Neuron (in vitro differentiated cells): Measurements from ENCODE around the gene RNF125.
A peak's percentile ranks its signal among the peaks of the same experiment; 100 is the strongest.
"Not testable (repeated sequence)": the region's sequence is repeated elsewhere in the genome, so short reads cannot be mapped to it uniquely, and the experiment has no call there.

ENCODE experiments used
- H2AFZ ChIP-seq: one replicate; pipeline ENCODE4 v1.6.1; 2013; ENCODE audit warnings: low read depth, mild to moderate bottlenecking, inconsistent platforms, low read length, moderate library complexity
- H3K27me3 ChIP-seq: one replicate; pipeline ENCODE4 v1.6.1; 2013; ENCODE audit warnings: low read length; ENCODE audit not compliant: insufficient read depth
- H3K36me3 ChIP-seq: one replicate; pipeline ENCODE4 v1.6.1; 2013; ENCODE audit warnings: low read length; ENCODE audit not compliant: insufficient read depth
- H3K4me1 ChIP-seq: one replicate; pipeline ENCODE4 v1.6.1; 2013; ENCODE audit warnings: low read length; ENCODE audit not compliant: insufficient read depth
- H3K4me3 ChIP-seq: 2 replicates; pipeline ENCODE4 v1.5.1; 2013; ENCODE audit warnings: mild to moderate bottlenecking, low read length, moderate library complexity
- H3K9me3 ChIP-seq: one replicate; pipeline ENCODE4 v1.6.1; 2013; ENCODE audit warnings: low read length

The RNF125 gene

DNA sequence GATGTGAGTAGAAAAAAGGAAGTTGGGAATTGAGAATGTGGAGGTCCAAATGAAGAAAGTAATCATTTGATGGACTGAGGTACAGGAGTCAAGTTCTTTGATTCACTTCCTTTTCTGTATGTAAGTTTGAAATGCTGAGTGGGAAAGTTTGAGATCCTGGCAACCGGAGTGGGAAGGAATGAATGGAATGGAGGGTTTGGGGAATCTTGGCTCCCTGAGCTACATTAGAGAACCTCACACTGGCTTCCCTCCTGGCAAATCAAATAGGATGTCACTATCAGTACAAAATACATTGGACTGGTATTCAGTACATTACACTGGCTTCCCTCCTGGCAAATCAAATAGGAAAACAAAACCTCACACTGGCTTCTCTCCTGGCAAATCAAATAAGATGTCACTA lies 63.3 kb downstream of the RNF125 start:
- H3K36me3 ChIP-seq: no peaks in the 10 kb centered on the region
- H3K27me3 ChIP-seq: no peaks in the 10 kb centered on the region
- H2AFZ ChIP-seq: no peak overlapping the region
- H3K4me1 ChIP-seq: peaks cover 2% of the 10 kb centered on the region
- H3K4me3 ChIP-seq: no peak overlapping the region
- H3K9me3 ChIP-seq: no peaks in the 10 kb centered on the region

DNA sequence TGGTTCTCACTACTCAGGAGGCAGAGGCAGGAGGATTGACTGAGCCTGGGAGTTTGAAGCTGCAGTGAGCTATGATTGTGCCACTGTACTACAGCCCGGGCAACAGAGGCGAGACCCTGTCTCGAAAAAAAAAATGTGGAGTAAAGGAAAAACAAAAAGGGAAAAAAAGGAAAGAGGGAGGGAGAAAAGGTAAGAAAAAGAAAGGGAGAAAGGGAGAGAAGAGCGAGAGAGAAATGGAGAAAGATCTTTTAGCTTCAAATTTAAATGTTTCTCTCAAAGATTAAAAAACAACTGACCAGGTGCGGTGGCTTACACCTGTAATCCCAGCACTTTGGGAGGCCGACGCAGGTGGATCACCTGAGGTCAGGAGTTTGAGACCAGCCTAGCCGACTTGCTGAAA lies 65.2 kb downstream of the RNF125 start:
- no peak overlapping the region for H3K4me3 ChIP-seq
- H3K4me1 ChIP-seq: peaks cover 2% of the 10 kb centered on the region
- H2AFZ ChIP-seq: no peak overlapping the region
- no peaks in the 10 kb centered on the region for H3K36me3 ChIP-seq
- no peaks in the 10 kb centered on the region for H3K9me3 ChIP-seq
- H3K27me3 ChIP-seq: no peaks in the 10 kb centered on the region

DNA sequence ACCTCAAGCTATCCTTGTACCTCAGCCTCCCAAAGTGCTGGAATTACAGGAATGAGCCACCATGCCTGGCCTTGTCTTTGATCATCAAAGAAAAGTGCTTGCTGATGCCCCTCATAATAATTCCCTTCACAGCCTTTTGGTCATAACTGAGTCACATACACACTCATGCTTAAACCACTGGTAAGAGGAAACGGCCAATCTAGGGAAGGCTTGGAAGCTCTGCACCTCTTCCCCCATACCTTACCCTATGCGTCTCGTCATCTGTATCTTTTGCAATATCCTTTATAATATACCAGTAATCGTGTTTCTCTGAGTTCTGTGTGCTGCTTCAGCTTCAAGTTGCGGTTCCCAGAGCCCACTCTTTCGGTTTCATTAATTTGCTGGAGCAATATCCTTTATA lies 68.3 kb downstream of the RNF125 start:
- H3K4me1 ChIP-seq: peaks cover 2% of the 10 kb centered on the region
- no peaks in the 10 kb centered on the region for H3K36me3 ChIP-seq
- no peak overlapping the region for H3K4me3 ChIP-seq
- no peak overlapping the region for H2AFZ ChIP-seq
- no peaks in the 10 kb centered on the region for H3K27me3 ChIP-seq
- no peaks in the 10 kb centered on the region for H3K9me3 ChIP-seq

DNA sequence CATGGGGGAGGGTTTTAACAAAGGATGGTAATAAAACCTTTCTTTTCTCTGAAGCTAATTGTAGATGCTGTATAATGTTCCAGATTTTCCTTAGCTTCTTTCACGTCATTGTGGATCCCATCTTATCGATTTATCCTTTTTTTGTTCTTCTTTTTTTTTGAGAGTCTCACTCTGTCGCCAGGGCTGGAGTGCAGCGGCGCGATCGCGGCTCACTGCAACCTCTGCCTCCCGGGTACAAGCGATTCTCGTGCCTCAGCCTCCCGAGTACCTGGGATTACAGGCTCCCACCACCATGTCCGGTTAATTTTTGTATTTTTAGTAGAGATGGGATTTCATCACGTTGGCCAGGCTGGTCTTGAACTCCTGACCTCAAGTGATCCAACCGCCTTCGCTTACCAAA lies 72.2 kb downstream of the RNF125 start:
- Histone ChIP-seq H3K36me3 (peaks cover 17% of the 10 kb centered on the region), H3K4me1 (peaks cover 18% of the 10 kb centered on the region)
- H3K27me3 ChIP-seq, H3K9me3 ChIP-seq, H3K4me3 ChIP-seq, H2AFZ ChIP-seq: not testable (repeated sequence)

DNA sequence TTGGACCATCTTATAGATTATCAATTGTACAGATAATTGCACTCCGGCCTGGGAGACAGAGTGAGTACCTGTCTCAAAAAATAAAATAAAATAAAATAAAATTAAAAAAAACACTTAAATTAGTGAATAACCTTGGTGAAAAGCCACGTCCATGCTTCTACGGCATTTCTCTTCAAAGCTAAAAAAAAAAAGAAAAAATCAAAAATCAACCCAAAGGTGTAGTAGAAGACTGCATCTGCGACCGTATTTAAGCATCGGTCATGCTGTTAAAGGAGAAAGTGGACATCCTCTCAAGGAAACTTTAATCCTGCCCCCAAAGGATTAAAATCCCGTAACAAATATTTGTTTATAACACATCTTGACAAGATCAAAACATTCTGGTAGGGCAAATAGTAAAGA lies 72.7 kb downstream of the RNF125 start:
- H2AFZ ChIP-seq: peak overlapping the region; percentile 93
- peaks cover 18% of the 10 kb centered on the region for H3K4me1 ChIP-seq
- H3K36me3 ChIP-seq: peaks cover 18% of the 10 kb centered on the region
- peak overlapping the region; percentile 94 for H3K4me3 ChIP-seq
- no peaks in the 10 kb centered on the region for H3K9me3 ChIP-seq
- H3K27me3 ChIP-seq: no peaks in the 10 kb centered on the region

DNA sequence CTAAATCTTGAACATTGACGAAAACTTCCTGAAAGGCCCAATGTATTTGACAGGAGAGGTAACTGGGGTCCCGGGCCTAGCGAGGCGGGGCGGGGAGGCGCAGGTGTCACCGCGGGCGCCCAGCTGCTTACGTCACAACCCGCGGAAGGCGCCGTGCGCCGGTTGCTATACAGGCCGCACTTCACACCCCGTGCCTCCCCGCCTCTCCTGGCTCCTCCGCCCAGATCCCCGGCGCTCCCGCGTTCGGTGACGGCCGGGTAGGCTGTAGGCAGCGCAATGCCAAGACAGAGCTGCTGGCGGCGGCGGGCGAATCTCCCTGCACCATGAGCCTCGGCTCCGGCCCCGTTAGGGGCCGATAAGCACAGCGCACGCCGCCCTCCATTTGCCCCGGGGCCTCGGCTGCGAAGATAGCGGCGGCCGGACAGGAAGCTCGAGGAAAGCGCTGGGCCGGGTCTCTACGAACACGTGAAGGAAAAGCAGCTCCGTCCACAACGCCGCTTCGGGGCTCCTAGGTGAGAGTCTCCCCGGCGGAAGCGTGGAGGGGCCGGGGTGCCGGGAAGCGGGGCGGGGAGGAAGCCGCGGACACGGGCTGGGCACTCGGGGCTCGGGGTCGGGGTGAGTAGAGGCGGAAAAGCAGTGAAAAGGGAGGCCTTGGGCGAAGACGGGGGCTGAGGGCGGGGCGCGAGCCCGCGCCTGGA lies 73.2 kb downstream of the RNF125 start, which contains the start of gene RNF138:
Gene RNF138 (plus strand): TSS at position 151 of the 698 bp plus-strand sequence. CDS start 903 bp downstream, outside the sequence.
- Histone ChIP-seq H3K27me3 (no peaks in the 10 kb centered on the region), H3K4me1 (peaks cover 18% of the 10 kb centered on the region), H2AFZ (peak within 1 kb of the TSS; percentile 93), H3K9me3 (no peaks in the 10 kb centered on the region), H3K4me3 (peak within 1 kb of the TSS; percentile 94), H3K36me3 (peaks cover 23% of the 10 kb centered on the region)

DNA sequence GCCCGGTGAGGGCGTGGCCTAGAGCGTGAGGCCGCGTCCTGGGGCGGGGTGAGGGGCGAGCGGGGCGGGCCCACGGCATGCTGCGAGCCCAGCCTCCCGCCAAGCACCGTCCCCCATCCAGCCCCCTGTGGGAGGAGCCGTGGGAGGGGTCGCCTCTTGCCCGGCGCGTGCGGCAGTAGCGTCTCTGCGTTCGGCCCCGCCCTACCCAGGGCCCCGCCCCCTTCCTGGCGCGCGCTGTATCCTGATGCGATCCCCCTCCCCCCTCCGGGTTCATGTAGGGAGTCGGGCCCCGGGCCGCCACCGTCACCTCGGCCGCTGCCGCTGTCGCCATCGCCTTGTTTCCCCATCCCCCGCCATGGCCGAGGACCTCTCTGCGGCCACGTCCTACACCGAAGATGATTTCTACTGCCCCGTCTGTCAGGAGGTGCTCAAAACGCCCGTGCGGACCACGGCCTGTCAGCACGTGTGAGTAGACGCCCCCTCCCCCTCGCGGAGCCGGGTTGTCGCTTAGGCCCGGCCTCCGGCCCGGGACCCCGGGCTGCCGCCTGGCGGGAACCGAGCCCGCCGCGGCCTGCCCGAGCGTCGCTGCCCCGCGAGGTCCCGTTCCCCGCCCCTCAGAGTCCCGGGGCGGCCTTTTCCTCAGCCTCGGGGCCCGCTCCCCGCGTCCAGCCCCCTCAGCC lies 73.9 kb downstream of the RNF125 start:
- Histone ChIP-seq H3K27me3 (no peaks in the 10 kb centered on the region), H3K36me3 (peaks cover 25% of the 10 kb centered on the region), H3K4me3 (peak overlapping the region; percentile 94), H2AFZ (peak overlapping the region; percentile 93), H3K4me1 (peaks cover 18% of the 10 kb centered on the region), H3K9me3 (no peaks in the 10 kb centered on the region)

DNA sequence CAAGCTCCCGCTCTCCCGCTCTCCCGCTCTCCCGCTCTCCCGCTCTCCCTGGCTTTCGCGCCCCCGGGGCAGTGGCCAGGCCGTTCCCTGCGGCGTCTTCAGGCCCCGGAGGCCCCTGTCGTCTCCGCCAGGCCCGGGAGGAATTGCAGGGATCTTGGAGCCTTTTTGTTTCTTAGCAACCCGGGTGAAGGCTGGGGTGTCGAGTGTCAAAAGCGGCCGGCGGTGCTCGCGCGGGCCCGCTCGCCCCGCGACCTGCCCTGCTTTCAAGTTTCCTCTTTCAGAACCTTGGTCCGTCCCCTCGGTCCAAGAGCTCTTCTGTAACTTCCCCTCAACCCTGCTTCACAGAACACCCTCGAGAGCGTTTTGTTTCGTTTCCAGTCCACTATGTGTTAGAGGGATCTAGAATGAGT lies 74.5 kb downstream of the RNF125 start:
- Histone ChIP-seq H2AFZ (peak overlapping the region; percentile 84), H3K4me3 (peak overlapping the region; percentile 94), H3K4me1 (peaks cover 18% of the 10 kb centered on the region), H3K36me3 (peaks cover 25% of the 10 kb centered on the region), H3K9me3 (no peaks in the 10 kb centered on the region), H3K27me3 (no peaks in the 10 kb centered on the region)

DNA sequence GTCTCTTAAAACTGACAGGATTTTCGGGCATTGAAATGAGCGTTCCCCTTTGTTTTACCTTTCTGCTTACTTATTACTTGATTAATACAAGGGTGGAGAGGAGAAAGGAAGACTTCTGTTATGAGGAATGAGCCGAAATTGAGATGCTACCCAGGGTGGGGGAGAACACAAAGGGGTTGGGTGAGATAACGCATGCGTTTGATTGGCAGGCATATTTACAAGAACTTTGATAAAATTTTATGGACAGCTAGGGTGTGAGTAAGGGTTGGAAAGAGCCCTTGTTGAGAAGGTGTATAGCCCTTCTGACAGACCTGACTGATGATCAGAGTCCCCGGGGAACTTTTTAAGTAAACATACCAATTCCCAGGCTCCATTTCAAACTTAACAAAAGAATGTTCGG lies 74.9 kb downstream of the RNF125 start:
- H3K4me3 ChIP-seq: peak overlapping the region; percentile 94
- H3K4me1 ChIP-seq: peaks cover 18% of the 10 kb centered on the region
- H3K27me3 ChIP-seq: no peaks in the 10 kb centered on the region
- H2AFZ ChIP-seq: peak overlapping the region; percentile 84
- H3K9me3 ChIP-seq: no peaks in the 10 kb centered on the region
- H3K36me3 ChIP-seq: peaks cover 25% of the 10 kb centered on the region

DNA sequence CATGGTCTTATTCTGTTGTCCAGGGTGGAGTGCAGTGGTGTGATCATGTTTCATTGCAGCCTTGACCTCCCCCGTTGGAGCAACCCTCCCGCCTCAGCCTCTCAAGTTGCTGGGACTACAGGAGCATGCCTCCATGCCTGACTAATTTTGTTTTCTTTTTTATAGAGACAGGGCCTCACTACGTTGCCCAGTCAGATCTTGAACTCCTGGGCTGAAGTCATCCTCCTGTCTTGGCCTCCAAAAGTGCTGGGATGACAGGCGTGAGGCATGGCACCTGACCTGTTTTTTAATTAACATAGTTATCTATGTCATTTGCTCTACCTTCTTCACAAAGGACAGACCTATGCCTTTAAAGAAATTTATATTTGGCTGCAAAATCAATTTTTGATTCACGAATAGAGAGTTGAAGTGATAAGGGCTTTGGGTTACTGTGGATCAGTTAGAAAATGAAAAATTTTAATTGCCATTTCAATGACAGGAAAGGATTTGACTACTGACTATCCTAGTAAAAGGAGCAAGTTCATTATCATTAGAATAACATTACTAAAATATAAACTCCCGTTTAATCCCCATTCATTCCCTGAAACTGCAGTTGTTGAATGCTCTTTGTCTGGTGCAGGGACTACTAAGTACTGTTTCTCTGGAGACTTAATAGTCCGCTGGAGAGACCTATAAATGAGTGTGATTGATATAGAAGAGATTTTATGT lies 76.7 kb downstream of the RNF125 start:
- H3K4me1 ChIP-seq: peaks cover 18% of the 10 kb centered on the region

DNA sequence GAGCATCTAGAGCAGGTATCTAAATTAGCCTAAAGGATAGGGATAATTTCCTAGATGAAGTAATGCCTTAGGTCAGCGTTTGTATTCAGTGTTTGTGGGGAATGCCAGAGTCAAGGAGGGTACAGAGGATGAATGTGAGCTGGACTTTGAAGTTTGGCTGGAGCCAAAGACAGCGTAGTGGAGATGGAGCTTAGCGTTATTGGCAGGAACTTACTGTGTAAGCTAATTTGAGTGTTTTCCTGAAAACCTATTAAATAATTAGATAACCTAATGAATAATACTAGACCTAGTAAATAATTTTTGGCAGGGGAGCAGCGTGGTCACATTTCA lies 77.2 kb downstream of the RNF125 start:
- peaks cover 33% of the 10 kb centered on the region for H3K36me3 ChIP-seq

More for the DNA sequence above, 76.7 kb downstream of the RNF125 start:
- Histone ChIP-seq H3K4me3 (no peak overlapping the region), H3K27me3 (no peaks in the 10 kb centered on the region), H3K9me3 (no peaks in the 10 kb centered on the region), H3K36me3 (peaks cover 33% of the 10 kb centered on the region), H2AFZ (no peak overlapping the region)

DNA sequence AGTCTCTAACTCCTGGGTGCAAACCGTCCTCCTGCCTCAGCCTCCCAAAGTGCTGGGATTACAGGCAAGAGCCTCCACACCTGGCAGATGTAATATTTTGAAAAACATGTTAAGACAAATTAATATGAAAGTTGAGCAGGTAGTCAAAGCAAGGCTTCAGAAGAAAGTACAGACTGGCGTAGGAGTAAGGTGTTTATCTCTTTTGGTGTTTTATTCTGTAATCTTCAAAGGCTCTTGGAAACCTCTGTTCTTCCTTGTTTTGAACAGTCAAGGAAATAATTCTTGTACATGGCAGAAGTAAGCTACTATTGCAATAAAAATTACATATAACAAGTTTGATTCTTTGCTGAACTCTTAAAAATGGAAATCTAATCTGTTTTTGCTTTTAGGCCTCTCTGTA lies 78.3 kb downstream of the RNF125 start:
- Histone ChIP-seq H2AFZ (no peak overlapping the region), H3K9me3 (peaks cover 4% of the 10 kb centered on the region), H3K4me1 (peaks cover 18% of the 10 kb centered on the region), H3K27me3 (no peaks in the 10 kb centered on the region), H3K4me3 (no peak overlapping the region), H3K36me3 (peaks cover 35% of the 10 kb centered on the region)

More for the DNA sequence above, 77.2 kb downstream of the RNF125 start:
- H3K9me3 ChIP-seq: no peaks in the 10 kb centered on the region
- H3K4me1 ChIP-seq: peaks cover 18% of the 10 kb centered on the region
- H2AFZ ChIP-seq: no peak overlapping the region
- H3K27me3 ChIP-seq: no peaks in the 10 kb centered on the region
- H3K4me3 ChIP-seq: no peak overlapping the region

DNA sequence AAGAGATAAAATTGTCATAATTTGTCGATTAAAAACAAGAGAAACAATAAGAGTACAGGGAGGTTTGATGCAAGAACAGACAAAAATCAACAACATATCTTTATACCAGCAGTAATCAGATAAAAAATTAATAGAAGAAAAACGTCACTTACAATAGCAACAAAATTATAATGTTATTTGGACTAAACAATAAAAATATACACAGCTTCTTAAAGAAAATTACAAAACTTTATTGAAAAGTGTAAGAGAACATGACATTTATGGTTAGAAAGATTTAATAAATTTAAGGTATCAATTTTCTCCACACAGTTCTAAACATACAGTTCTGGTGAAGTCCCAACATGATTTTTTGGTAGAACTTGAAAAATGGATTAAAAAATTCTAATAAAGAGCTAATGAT lies 85.9 kb downstream of the RNF125 start:
- peaks cover 16% of the 10 kb centered on the region for H3K36me3 ChIP-seq

More for the DNA sequence above, 85.9 kb downstream of the RNF125 start:
- peaks cover 4% of the 10 kb centered on the region for H3K9me3 ChIP-seq
- no peaks in the 10 kb centered on the region for H3K27me3 ChIP-seq
- H2AFZ ChIP-seq: no peak overlapping the region
- no peak overlapping the region for H3K4me3 ChIP-seq
- no peaks in the 10 kb centered on the region for H3K4me1 ChIP-seq
